NCI-H2081 treated with DMSO at 0.1 percent for 48 hours (cell line): ENCODE measurements around the gene NF2.

ENCODE experiments used
- DNase-seq: peaks from one replicate; lab custom pipeline; 2025; lab: John Stamatoyannopoulos, UW

Gene NF2

DNA sequence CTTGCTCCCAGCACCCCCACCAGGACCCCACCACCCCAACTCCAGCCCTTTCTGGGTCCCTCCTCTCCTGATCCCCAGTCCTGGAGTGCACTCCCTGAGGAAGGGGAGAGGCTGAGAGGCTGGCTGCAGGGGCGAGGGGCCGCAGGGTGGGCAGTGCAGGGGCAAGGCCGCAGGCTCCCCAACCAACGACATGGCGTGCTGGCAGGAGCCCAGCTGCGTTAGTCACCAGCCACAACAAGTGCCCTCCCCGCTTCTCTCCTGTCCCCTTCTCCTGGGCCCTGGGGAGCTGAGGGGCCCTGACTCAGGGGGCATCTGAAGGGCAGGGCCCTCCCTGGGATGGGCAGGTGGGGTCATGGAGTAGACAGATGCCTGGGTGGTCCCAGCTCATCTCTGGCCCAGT, 118.7 kb downstream of the NF2 start:
- DNase-seq, result no peak

DNA sequence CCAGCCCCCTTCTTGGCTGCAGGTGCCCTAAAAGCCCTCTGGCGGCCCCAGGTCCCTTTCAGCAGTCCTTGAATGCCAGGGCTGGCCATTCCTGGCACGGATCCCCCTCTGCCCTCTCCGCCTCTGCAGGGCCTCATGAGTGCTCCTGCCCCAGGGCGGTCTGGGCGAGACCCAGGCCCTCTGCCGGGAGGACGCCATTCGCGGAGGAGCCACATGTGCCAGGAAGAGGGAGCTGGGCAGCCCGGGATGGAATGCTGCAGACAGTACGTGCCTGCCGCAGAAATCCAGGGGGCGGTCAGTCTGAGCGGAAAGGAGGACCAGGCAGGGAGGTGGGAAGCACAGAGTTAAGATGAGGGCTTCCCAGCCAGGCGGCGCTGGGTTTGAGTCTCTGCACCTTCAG, 119.2 kb downstream of the NF2 start:
- DNase-seq, result no peak

DNA sequence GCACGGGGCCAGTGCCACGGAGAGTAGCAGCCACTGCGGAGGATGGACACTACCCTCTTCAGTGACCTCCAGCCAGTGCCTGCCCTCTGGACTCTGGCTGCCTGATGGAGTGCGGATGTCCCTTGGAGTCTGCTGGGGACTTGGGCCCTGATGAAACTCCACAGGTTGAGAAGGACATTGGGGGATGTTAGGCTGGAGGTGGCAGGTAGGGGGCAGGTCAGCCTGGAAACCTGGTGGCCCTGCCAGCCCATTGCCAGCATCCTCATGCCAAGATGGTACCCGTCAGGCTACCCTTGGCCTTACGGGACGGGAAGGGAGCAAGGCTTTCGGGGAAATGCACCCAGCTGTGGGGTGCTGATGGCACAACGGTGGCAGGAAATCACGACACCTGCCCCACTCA, 120.3 kb downstream of the NF2 start:
- no peak for DNase-seq

DNA sequence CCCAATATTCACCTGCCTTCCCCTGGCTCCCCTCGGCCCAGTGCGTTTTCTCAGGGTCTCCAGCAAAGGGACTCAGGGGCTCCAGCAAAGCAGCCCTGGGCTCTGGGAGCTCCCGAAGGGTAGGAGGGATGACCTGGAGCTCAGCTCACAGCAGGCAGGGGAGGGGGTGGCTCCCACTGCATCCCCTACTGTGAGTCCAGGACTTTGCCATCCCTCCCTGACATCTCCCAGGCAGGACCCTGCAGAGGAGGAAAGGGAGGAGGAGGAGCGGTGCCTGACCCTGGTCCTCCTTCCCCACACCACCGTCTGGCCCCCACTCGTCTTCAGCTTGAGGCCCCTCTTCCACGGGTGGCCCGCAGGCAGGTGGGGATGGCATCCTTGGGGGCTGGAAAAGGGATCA, 121.4 kb downstream of the NF2 start:
- no peak for DNase-seq

DNA sequence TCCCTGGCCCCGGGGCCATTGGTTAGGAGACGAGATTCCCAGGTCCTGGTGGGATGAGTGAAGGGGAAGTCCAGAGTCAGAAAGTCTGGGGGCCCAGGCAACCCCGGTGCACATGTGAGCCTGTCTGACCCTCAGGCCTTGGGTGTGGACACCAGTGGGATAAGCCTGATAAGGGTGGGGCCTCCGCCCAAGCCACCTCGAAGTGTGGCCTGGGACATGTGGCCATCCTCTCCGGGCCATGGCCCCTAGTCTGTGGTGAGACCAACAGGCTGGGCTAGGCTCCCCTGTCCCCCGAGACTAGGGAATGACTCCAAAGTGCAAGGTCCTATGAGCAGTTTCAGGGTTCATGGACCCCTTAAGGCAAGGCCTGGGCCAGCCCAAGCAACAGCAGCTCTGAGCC, 122.7 kb downstream of the NF2 start:
- no peak for DNase-seq

DNA sequence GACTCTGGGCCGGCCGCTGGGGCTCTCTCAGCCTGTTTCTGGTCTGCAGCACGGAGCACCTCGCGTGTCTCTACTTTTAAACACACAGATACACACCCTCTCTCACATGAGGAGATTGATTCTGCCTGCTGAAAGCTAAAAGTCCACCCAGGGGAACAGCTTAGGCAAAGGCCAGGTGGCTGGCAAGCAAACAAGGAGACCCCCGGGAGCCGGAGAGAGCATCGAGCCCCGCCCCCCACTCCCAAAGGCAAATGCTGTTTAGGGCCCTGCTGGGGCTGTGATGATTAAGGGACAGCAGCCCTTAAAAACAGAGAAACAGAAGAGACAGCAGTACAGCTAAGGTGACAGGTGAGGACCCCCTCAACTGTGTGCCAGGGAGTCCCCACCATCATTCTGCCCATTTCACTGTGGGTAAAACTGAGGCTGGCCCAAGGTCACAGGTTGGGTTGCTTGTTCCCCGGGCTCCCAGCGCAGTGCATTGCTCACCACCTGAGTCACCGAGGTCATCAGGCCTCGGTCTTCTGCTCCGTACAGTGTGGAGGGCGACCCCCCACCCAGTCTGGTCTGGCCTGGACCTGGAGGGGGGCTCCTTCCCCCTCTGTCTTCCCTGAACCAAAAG, 123.2 kb downstream of the NF2 start:
- DNase-seq, result no peak

DNA sequence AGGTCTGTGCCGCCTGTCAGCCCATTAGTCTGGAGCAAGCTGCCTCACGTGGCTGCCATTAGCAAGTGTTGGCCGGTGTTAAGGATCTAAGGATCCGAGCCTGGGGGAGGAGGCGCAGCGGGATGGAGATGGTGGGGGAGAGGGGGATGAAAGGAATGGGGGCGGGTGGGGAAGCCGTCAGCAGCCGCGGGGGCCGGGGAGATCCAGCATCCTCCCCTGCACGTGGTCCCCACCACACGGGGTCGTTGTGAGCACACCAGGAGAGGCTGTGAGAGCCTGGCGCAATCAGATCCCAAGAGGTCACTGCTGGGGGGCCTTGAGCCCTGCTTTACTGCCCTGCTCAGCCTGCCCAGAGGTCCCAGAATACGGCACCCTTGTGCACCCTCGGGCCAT, 123.7 kb downstream of the NF2 start:
- DNase-seq, result no peak

DNA sequence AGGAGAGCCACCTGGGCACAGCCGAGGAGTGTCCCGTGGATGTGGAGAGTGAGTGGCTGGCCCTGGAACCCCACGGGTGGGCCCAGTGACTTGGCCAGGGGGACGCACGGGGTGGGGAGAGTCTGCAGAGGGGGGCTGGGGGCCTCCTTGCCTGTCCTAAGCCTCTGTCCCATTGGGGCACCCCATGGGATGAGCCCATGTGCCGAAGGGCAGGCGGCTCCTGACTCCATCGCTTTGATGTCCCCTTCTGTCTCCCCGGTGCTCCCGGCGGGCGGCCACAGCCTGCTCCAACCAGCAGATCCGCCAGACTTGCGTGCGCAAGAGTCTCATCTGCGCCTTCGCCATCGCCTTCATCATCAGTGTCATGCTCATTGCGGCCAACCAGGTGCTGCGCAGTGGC, 125.7 kb downstream of the NF2 start:
- DNase-seq, result no peak

DNA sequence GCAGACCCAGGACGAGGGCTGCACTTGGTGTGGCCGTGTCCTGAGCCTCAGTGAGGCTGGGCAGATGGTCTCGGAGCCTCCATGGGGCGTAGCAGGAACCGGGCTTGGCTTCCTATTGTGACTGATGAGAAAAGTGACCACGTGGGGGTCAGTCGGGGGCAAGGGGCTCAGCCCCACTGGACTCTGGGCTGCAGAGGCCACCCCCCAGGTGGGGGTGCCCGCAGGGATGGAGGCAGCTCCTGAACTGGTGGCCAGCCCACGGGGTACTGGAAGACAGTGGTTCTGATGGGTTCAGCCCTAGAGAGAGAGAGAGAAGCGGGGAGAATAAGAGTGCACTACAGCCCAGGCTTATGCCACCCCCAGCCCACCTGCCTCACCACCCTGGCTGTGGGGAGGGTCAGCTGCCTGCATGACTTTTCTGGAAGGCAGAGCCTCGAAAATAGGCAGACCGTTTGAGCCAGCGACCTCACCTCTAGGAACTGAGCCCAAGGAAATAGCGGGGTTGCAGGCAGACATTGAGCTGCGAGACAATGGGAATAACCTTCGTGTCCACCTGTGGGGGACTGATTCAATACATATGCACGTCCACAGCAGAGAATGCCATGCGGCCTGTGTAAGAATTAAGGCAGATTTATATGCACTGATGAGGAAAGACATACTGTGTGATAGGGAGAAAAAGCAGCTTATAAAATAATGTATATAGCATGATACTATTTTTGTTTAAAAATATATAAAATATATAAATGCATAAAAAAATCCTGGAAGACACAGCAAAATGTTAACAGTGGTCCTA, 127.8 kb downstream of the NF2 start:
- DNase-seq, result no peak

DNA sequence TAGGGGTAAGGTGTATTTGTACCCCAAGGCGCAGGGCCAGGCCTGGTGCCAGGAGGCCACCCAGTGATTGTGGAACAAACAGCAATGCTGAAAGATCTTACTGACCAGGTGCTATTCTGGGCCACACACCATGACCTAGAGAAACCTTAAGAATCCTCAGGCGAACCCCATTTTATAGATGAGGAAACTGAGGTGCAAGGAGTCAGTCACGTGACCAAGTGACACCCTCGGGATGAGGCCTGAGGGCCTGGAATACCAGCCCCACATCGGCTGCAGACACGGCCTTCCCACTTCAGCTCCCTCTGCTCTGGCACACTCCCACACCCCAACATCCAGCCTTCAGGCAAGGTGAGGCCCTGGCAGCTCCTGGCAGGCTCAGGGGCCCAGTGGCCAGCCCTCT, 129.4 kb downstream of the NF2 start:
- no peak for DNase-seq

DNA sequence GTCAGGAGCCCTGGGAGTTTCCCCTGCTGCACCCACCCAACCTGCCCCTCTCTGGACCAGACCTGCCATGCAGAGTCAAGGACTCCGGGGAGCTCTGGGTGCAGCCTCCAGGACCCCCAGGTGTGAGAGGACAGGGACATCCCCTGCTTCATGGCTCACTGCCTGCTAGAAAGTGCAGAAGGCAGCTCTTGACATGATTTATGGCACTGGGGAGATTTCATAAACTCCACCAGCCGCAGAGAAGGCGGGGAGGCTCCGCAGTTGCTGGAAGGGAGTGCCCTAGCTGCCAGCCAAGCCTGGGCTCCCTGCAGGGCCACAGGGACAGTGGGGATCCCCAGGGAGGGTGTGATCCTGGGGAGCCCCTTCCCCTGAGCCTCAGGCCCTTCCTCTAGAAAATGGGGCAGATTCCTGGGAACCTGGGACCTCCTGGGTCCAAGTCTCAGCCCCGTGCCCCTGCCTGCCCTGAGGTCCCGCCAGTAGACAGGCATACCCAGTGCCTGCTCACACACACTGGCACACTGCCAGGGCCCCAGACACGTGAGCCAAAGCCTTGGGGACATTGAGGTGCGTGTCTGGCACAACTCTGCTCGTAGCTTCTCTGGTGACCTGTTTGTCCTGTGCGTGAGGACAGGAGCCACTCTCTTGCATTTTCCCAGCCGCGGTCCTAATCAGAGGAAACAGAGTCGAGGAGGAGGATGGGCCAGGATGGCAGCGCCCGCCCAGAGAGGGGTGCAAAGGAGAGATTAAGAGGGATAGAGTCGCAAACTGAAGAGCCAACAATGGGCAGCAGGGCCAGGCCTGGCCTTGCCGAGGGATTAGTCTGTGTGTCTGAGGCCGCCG, 130.1 kb downstream of the NF2 start:
- DNase-seq, result no peak

DNA sequence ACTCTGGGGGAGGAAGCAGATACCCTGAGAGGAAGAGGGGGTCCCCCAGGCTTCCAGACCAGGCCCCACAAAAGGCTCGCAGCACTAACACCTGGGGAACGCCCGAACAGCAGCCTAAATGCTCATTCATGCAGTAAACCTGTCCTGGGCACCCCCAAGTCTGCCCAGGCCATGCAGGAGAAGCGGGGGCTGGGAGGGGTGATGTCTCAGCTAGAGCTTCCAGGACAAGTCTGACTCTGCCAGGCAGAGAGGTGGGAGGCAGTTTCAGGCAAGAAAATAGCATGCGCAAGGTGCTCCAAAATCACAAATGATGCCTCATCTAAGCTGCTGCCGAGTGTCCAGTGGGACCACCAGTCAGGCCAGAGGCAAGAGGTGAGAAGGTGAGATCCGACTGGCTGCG, 131.0 kb downstream of the NF2 start:
- DNase-seq, result no peak

DNA sequence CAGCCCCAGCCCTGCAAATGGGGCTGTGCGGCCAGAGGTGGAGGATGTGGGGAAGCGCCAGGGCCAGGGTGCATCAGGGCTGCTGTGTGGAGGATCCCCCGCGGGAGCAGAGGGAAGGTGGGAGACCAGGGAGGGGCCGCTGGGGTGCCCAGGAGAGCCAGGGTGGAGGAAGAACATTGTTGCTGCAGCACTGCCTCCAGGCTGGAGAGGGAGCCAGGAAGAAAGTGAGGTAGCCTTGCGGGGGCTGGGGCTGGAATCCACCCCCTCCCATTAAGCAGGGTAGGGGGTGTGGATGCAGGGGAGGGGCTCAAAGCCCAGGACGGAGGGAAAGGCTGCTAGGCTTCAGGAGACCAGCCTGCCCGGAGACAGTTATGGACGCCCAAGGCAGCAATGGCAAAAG, 131.4 kb downstream of the NF2 start:
- DNase-seq, result no peak

DNA sequence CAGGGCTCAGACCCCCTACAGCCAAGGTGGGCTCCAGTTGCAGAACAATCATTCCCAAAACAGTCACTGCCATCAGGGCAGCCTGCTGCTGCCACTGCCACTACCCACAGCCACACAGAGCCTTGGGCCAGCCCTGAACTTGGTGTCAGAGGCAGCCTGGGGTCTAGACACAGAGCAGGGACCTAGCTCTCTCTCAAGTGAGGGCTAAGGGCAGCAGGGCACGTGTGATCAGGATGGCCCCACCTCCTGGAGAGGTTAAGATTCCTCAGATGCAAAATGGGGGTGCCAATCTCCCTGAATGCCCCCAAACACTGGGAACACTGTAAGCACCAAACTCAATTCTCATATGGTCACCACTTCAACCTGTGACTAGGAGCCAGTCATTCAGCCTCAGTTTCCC, 132.0 kb downstream of the NF2 start:
- DNase-seq, result no peak

DNA sequence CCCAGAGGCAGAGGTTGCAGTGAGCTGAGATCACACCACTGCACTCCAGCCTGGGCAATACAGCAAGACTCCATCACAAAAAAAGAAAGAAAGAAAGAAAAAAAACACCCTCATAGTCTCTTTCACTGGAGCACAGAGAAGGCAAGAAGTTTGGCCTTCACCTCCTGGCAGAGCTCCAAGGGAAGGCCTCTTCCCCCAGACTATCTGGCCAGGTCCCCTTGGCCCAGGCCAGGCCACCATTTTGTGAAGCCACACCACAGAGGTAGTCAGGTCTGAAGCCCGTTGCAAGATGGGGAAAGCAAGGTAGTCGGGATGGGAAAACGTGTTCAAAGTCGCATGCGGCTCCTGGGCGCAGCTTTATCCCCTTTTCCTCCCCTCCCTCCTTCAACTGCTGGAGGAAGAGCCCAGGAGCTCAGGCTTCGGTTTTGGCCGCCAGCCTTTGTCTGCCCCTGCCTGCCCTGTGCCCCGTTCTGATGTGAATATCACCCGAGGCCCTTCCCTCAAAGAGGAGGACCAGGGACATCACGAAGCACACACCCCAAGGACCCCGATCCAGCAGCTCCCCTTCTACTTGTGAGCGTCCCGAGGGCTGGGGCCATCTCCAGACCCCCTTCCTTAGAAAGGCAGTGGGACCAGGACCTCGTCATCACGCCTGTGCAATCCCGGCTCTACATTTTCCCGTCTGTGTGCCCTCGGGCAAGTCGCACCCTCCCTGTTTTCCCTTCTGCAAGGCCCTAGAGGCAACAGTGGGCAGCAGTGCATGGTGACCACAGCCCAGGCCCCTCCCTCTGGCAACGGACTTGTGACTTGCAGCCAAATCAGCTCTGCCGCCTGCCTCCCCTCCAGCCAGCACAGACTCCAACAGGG, 134.1 kb downstream of the NF2 start:
- no peak for DNase-seq

DNA sequence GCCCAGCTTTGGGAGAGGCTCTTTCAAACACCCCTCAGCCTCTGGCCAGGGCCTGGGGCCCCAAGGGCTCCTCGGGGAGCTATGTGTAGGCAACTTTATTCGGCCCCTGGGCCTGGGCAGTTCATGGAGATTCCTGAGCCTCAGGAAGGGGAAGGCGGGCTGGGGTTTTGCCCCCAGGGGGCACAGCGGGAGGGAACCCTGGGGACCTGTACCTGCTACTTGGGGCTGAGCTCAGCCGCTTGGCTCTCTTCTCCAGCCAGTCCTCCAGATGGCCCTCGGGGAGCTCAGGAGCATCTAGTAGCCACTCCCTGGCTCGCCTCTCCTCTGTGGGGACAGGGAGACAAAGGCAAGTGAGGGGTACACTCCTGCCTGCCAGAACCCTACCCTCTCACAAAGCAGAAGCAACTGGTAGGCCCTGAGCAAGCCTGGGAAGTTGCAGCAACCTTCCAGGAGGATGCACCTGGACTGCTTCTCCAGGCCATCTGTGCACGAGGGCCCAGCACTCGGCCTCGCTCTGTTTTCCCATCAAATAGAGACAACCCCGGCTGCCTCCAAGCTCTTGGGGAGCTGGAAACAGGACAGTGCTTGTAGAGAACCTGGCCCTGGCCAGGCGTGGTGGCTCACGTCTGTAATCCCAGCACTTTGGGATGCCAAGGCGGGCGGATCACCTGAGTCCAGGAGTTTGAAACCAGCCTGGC, 134.8 kb downstream of the NF2 start:
- no peak for DNase-seq

DNA sequence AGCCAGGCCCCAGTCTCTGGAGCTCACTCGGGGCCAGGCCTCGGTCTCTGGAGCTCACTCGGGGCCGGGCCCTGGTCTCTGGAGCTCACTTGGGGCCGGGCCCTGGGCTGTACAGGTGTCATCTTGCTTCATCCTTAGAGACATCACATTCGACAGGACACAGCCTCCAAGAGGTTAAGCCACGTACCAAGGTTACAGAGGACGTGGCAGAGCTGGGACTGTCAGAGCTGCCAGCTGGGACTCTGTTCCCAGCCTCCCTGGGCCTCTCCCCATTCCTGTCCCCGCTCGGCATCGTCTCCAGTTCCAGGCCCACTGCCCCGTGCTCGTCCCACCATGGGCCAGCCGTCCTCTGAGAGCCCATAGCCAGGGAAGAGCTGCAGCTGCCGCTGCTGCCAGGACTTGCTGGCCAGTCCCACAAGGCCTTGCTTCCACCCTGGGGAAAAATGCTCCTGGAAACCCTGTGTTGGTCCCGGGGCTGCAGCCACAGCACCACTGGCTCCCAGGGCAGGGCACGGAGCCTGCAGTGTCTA, 136.0 kb downstream of the NF2 start:
- DNase-seq, result no peak

DNA sequence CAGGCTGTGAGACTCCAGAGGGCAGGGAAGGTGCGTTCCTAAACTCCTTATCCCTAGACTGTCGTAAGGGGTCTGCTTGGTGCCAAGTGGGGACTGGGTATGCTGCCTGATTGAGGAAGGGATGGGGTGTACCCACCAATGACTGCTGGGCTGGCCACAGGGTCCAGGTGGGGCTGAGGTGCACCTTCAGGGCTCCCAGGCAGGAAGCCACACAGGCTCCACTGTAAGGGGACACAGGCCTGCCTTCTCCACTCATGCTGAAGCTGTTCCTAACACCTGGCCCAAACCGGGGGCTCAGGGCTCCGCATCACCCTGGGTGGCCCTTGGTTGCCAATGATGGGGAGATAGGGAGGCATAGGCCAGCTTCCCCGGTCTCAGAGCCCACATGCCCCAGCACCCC, 136.8 kb downstream of the NF2 start:
- no peak for DNase-seq

DNA sequence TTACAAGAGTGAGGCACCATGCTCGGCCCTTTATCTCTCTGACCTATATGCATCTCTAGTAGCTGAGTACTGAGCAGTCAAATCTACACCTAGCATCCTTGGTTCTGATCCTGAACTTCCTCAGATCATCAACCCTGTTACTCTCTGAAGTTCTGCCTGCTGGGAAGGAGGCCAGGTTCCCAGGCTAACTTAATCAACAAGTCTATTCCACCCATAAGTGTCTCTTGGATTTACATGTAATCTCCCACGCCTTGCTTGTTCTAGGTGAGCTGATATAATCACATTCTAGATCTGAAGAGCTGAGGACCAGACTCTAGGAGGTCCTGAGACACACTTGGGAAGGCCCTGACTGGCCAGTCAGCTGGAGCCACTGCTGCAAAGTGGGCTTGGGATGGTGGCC, 138.5 kb downstream of the NF2 start:
- DNase-seq, result no peak

DNA sequence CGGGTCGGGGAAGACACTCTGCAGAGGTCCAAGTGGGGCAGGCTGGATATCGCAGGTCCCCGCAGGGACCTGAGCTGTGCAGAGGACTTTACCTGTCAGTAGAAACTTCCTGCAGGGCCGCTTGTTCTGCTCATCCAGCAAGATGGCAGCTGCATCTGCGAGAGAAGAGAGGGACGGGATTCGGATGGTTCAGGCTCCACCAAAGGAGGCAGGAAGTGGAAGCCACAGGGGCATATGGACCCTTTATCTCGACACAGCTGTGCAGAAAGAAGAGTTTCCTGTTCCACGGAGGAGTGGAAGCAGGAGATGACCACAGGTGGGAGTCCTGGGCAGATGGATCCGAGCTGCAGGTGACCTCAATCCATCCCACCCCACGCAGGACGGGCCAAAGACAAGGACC, 138.9 kb downstream of the NF2 start:
- DNase-seq, result no peak

DNA sequence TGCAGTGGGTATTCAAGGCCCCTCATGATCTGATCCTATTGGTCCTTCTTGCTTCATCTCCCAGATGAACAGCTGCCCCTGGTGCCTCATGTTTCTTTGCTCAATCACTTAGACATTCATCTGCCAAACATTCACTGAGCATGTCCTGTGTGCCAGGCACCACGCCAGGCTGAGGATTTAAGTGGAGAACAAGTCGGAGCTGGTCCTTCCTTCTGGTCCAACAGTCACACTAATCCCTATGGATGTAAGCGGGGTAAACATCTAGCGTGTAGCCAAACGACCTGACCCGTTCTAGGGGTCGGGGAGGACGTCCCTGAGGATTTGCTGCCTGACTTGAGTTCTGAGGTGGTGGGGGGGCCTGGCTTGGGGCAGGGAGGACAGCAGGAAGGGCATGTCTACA, 141.5 kb downstream of the NF2 start:
- no peak for DNase-seq
